BE2C (cell line): ENCODE results near the gene ADGRF4.

Experiments
- DNase-seq: peaks from one replicate; pipeline ENCODE4 v3.0.0-alpha.2; 2020
- H3K27me3 ChIP-seq: fragments of 250-450 bp; sonication (Bioruptor Pico); 2 replicates; pipeline ENCODE4 v1.5.1; 2020; ENCODE audit warnings: mild to moderate bottlenecking
- H3K36me3 ChIP-seq: fragments of 250-450 bp; sonication (Bioruptor Pico); 2 replicates; pipeline ENCODE4 v1.5.1; 2020; ENCODE audit warnings: mild to moderate bottlenecking
- H3K4me1 ChIP-seq: fragments of 250-450 bp; sonication (Bioruptor Pico); 2 replicates; pipeline ENCODE4 v1.5.1; 2020
- H3K4me3 ChIP-seq: 2 replicates; pipeline ENCODE4 v1.5.1; 2011; ENCODE audit warnings: low read depth, low read length
- H3K9me3 ChIP-seq: fragments of 250-450 bp; sonication (Bioruptor Pico); 2 replicates; pipeline ENCODE4 v1.5.1; 2020
- CTCF ChIP-seq: IDR thresholded peaks from 2 replicates; pipeline ENCODE4 v1.5.1; 2012; ENCODE audit warnings: mild to moderate bottlenecking, low read depth, low read length

ADGRF4 gene

GRCh38 chr6:47679322-47679906, 19.0 kb upstream of the ADGRF4 start:
- TF ChIP-seq CTCF = no peak
- H3K27me3 ChIP-seq = no peaks in the 10 kb centered on the region
- no peak for DNase-seq
- no peaks in the 10 kb centered on the region for H3K36me3 ChIP-seq
- H3K4me1 ChIP-seq = no peaks in the 10 kb centered on the region
- H3K4me3 ChIP-seq = no peak overlapping the region
- no peaks in the 10 kb centered on the region for H3K9me3 ChIP-seq

- no peaks in the 10 kb centered on the region for H3K27me3 ChIP-seq
- H3K9me3 ChIP-seq = no peaks in the 10 kb centered on the region
- no peak for DNase-seq
- no peaks in the 10 kb centered on the region for H3K36me3 ChIP-seq
- no peak overlapping the region for H3K4me3 ChIP-seq
- TF ChIP-seq CTCF = no peak
- no peaks in the 10 kb centered on the region for H3K4me1 ChIP-seq
Observed at GRCh38 chr6:47680051-47680450, 18.3 kb upstream of the ADGRF4 start.

- DNase-seq = no peak
- no peaks in the 10 kb centered on the region for H3K9me3 ChIP-seq
- H3K4me1 ChIP-seq = no peaks in the 10 kb centered on the region
- no peak for TF ChIP-seq CTCF
- H3K4me3 ChIP-seq = no peak overlapping the region
- H3K36me3 ChIP-seq = no peaks in the 10 kb centered on the region
- H3K27me3 ChIP-seq = no peaks in the 10 kb centered on the region
Observed at GRCh38 chr6:47680724-47681123, 17.7 kb upstream of the ADGRF4 start.

GRCh38 chr6:47681201-47681990, 17.0 kb upstream of the ADGRF4 start:
- Histone ChIP-seq H3K36me3 (no peaks in the 10 kb centered on the region), H3K27me3 (no peaks in the 10 kb centered on the region), H3K4me3 (no peak overlapping the region), H3K9me3 (no peaks in the 10 kb centered on the region), H3K4me1 (no peaks in the 10 kb centered on the region)
- no peak for DNase-seq
- no peak for TF ChIP-seq CTCF

- TF ChIP-seq CTCF = no peak
- no peaks in the 10 kb centered on the region for H3K4me1 ChIP-seq
- no peak for DNase-seq
Observed at GRCh38 chr6:47686411-47686810, 12.0 kb upstream of the ADGRF4 start.

GRCh38 chr6:47687432-47687831, 10.9 kb upstream of the ADGRF4 start:
- DNase-seq = no peak
- no peaks in the 10 kb centered on the region for H3K4me1 ChIP-seq
- H3K36me3 ChIP-seq = no peaks in the 10 kb centered on the region
- no peak overlapping the region for H3K4me3 ChIP-seq
- H3K9me3 ChIP-seq = no peaks in the 10 kb centered on the region
- no peaks in the 10 kb centered on the region for H3K27me3 ChIP-seq
- TF ChIP-seq CTCF = no peak

More at GRCh38 chr6:47686411-47686810, 12.0 kb upstream of the ADGRF4 start:
- H3K36me3 ChIP-seq = no peaks in the 10 kb centered on the region
- no peak overlapping the region for H3K4me3 ChIP-seq
- no peaks in the 10 kb centered on the region for H3K9me3 ChIP-seq
- H3K27me3 ChIP-seq = no peaks in the 10 kb centered on the region
